Nephron progenitor cell (in vitro differentiated cells): Measurements from ENCODE around the gene LIG3.
A peak's percentile ranks its signal among the peaks of the same experiment; 100 is the strongest.

Experiments
- DNase-seq: peaks from one replicate; pipeline ENCODE4 v3.0.0; 2021
- H3K27ac Mint-ChIP-seq: 2 replicates; pipeline ENCODE4 v1.8.0; 2021; ENCODE audit warnings: mild to moderate bottlenecking, moderate library complexity, mixed read lengths
- H3K27me3 Mint-ChIP-seq: 2 replicates; pipeline ENCODE4 v1.8.0; 2021; ENCODE audit warnings: mild to moderate bottlenecking, low read depth, mixed read lengths; ENCODE audit not compliant: poor library complexity
- H3K36me3 Mint-ChIP-seq: 2 replicates; pipeline ENCODE4 v1.8.0; 2021; ENCODE audit warnings: low read depth, mixed read lengths
- H3K4me1 Mint-ChIP-seq: 2 replicates; pipeline ENCODE4 v1.8.0; 2021; ENCODE audit warnings: mixed read lengths
- H3K4me3 Mint-ChIP-seq: 2 replicates; pipeline ENCODE4 v1.8.0; 2021; ENCODE audit warnings: mild to moderate bottlenecking, moderate library complexity, mixed read lengths
- H3K9me3 Mint-ChIP-seq: 2 replicates; pipeline ENCODE4 v1.8.0; 2021; ENCODE audit warnings: mild to moderate bottlenecking, moderate library complexity, mixed read lengths
- CTCF ChIP-seq: fragments of 200-600 bp; sonication (generic); IDR thresholded peaks from 2 replicates; pipeline ENCODE4 v1.5.0; 2021; ENCODE audit warnings: antibody characterized with exemption

LIG3 gene

GRCh38 chr17:35052780-35053179 is 72.5 kb downstream of the LIG3 start:
- DNase-seq = no peak
- TF ChIP-seq CTCF = no peak
- Mint-ChIP-seq H3K27ac (no peak overlapping the region), H3K4me1 (peaks cover 16% of the 10 kb centered on the region), H3K4me3 (no peak overlapping the region), H3K36me3 (no peaks in the 10 kb centered on the region), H3K9me3 (no peaks in the 10 kb centered on the region), H3K27me3 (peaks cover 4% of the 10 kb centered on the region)

- Mint-ChIP-seq H3K4me1 (peaks cover 16% of the 10 kb centered on the region), H3K9me3 (no peaks in the 10 kb centered on the region), H3K27ac (no peak overlapping the region), H3K27me3 (peaks cover 4% of the 10 kb centered on the region), H3K36me3 (no peaks in the 10 kb centered on the region), H3K4me3 (no peak overlapping the region)
- TF ChIP-seq CTCF = no peak
- DNase-seq = no peak
Measured at GRCh38 chr17:35053204-35053603, 72.9 kb downstream of the LIG3 start.

GRCh38 chr17:35056013-35056412 is 75.7 kb downstream of the LIG3 start:
- H3K27ac Mint-ChIP-seq = peak overlapping the region; percentile 26
- peaks cover 4% of the 10 kb centered on the region for H3K36me3 Mint-ChIP-seq
- peak; percentile 14 for DNase-seq
- no peak for TF ChIP-seq CTCF
- peaks cover 4% of the 10 kb centered on the region for H3K27me3 Mint-ChIP-seq
- peaks cover 16% of the 10 kb centered on the region for H3K4me1 Mint-ChIP-seq
- no peaks in the 10 kb centered on the region for H3K9me3 Mint-ChIP-seq
- no peak overlapping the region for H3K4me3 Mint-ChIP-seq

- Mint-ChIP-seq H3K4me1 (peaks cover 12% of the 10 kb centered on the region), H3K27ac (no peak overlapping the region), H3K4me3 (no peak overlapping the region), H3K27me3 (peaks cover 4% of the 10 kb centered on the region), H3K36me3 (peaks cover 5% of the 10 kb centered on the region), H3K9me3 (no peaks in the 10 kb centered on the region)
- TF ChIP-seq CTCF = no peak
- DNase-seq = no peak
Measured at GRCh38 chr17:35057332-35057915, 77.1 kb downstream of the LIG3 start.
